NCI-H226 (cell line): ENCODE results near the gene TYW1B.
"Not testable (repeated sequence)": the region's sequence is repeated elsewhere in the genome, so short reads cannot be mapped to it uniquely, and the experiment has no call there.

Experiments used
- DNase-seq: peaks from one replicate; pipeline ENCODE4 v3.0.0-alpha.2; 2015

Gene TYW1B

DNA sequence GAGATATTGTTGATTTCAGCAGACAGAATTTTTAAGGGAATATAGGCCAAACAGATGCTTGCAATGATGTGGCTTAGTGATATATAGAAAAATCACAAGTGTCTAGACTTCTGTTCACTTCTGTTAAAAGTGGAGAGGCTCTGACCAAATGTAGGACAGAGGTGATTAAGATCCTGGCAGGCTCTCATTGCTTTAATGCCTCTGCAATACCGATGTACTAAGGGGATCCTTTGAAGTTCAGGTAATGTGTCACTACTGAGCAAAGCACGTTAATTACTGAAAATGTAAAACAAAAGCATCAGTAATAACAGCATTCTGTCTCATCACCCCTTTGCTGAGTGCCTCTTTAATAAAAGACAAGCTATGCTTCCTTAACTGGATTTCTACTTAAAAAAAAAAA is 131.4 kb downstream of the TYW1B start:
- not testable (repeated sequence) for DNase-seq

DNA sequence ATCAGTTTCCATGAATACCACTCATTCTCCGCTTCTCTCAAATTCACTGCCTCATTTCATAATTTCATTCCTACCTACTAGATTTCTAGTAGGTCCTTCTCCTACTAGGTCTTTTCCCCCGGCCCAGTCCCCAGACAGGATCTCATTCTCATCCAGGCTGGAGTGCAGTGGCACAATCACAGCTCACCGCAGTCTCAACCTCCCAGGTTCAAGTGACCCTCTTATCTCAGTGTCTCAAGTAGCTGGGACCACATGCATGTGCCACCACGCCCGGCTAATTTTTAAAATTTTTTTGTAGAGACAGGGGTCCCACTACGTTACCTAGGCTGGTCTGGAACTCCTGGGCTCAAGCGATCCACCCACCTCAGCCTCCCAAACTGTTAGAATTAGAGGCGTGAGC is 132.5 kb downstream of the TYW1B start:
- not testable (repeated sequence) for DNase-seq

GRCh38 chr7:72691442-72691841 is 136.6 kb downstream of the TYW1B start:
- DNase-seq = not testable (repeated sequence)

- not testable (repeated sequence) for DNase-seq
Measured at GRCh38 chr7:72690177-72690576, 137.8 kb downstream of the TYW1B start.

DNA sequence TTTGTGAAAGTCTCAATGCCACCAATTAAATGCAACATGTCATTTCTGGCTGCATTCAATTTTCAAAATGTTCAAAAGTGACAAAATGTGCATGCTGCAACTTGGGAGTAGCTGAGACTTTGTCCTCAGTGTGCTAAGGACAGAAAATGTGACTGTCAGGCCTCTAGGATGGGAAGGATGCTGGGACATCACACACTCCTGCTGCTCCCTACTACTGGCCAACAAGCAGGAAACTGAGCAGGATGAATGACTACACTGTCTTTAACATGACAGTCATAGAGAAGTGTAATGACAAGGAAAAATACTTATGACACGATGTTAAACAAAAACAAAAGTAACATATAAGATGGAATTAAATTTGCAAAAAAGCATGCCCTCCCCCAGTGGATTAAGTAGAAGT is 138.7 kb downstream of the TYW1B start:
- not testable (repeated sequence) for DNase-seq

DNA sequence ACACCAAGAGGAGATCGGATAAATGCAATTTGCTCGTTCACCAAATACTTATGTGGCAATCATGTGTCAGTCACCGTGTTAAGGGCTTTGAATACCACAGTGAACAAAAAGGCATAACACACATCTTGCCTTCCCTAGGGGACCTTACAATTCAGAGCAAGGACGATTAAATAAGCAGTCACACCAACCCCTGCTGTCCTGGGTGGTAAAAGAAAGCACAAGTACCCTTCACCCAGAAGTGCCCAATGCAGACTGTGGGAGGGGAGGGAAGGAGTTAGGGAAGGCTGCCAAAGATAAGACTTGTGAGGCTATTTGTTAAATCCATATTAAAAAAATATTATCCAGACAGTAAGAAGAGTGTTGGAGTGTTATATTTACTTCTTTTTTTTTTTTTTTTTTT is 146.8 kb downstream of the TYW1B start:
- peak; percentile 4 for DNase-seq

GRCh38 chr7:72676880-72677279 is 151.1 kb downstream of the TYW1B start:
- DNase-seq = not testable (repeated sequence)

DNA sequence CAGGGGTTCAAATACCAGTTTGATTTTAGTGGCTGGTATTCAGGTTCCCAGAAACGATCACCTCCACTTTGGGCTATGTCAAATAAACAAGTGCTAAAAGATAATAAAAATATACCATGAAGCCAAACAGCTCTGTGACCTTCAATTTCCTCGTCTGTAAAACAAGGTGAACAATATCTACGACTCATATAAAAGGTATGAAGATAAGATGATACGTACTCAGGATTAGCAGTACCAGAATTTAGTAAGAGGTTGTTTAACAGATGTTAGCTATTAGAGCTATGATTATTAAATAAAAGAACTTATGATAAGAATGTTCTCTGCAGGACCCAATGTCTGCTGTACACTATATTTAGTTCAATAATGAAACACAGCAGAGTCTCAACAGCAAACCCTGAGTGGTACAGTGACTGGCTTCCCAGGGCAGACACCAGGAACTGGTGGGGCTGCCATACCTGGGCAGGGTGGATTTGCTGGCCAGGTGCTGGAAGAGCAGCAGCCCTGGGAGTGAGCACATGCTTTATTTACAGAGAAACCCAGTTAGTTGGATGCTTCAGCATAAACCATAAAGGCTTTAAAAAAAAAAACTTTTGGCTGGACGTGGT is 151.8 kb downstream of the TYW1B start:
- not testable (repeated sequence) for DNase-seq

- DNase-seq = not testable (repeated sequence)
Measured at GRCh38 chr7:72675686-72676085, 152.3 kb downstream of the TYW1B start.

DNA sequence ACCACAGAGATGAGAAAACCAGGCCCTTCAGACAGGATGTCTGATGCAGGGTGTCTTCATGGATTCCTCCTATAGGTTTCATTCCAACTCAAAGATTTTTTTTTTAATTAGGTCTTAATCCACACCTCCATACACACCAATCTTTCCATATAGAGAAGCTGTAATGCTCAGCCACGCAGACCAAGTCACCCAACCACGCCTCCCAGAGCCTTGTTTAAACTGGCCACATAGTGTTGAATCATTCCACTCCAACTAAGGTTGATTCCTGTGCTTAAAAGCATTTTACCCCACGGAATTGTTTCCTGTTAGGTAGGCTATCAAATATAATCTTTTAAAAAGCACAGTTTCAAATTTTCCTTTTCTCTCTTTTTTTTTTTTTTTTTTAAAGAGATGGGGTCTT is 153.6 kb downstream of the TYW1B start:
- no peak for DNase-seq

DNA sequence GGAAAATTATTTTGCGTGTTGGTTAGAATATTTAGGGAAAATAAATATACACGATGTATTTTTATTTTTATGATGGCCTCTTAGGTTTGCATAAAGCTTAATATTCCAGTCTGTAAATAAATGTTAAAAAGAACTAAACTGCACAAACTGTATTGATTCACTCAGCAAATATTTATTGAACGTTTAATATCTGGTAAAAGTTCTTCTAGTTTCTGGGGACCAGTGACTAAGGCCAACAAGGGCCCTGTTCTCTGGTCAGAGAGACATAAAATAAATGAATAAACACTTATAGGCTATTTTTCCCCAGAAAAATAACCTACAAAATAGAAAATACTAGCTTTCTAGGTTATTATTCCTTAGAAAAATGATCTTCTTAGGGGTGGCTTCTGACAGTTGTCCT is 157.2 kb downstream of the TYW1B start:
- DNase-seq = not testable (repeated sequence)

DNA sequence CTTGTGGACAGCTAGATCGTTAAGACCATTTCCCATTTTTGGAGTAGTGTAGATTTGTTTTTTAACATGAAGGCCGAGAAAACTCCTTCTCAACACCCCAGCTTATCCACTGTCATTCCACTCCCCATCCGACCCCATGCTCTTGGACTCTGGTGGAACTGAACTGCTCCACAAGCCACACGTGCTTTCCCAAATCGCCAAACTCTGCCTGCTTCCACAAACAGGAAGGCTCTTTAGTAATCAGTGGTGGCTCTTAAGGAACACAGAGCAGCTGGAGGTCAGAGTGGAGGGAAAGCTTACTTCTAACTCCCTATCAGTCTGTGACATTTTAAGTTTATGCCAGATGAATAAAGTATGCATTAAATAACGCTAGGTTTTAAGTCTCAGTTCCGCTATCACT is 159.6 kb downstream of the TYW1B start:
- not testable (repeated sequence) for DNase-seq

- not testable (repeated sequence) for DNase-seq
Measured at GRCh38 chr7:72667049-72667448, 161.0 kb downstream of the TYW1B start.

- not testable (repeated sequence) for DNase-seq
Measured at GRCh38 chr7:72648574-72648973, 179.4 kb downstream of the TYW1B start.

GRCh38 chr7:72643708-72644107 is 184.3 kb downstream of the TYW1B start:
- not testable (repeated sequence) for DNase-seq

DNA sequence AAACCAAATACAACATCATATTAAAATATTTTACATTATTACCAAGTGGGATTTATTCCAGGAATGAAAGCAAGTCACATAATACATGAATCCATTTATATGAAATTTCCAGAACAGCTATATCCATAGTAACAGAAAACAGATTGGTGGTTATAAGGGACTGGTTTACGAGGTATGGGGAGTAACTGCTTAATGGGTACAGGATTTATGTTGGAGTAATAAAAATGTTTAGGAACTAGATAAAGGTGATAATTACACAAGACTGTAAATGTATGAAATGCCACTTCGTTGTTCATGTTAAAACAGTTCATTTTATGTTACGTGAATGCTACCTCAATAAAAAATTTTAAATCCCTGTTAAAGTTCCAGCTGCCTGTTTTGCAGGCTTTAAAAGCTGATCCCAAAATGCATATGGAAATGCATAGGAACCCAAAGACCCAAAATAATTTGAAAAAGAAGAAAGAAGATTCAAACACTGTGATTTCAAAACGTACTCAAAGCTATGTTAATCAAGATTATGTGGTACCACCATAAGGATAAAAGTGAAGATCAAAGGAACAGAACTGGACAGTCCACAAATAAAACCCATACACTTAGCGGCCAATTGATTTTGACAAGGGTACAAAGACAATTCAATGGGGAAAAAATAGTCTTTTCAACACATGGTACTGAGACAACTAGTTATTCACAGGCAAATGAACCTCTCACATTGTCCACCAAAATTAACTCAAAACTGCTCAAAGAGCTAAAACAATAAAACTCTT is 186.3 kb downstream of the TYW1B start:
- not testable (repeated sequence) for DNase-seq

- not testable (repeated sequence) for DNase-seq
Measured at GRCh38 chr7:72640740-72641139, 187.3 kb downstream of the TYW1B start.

DNA sequence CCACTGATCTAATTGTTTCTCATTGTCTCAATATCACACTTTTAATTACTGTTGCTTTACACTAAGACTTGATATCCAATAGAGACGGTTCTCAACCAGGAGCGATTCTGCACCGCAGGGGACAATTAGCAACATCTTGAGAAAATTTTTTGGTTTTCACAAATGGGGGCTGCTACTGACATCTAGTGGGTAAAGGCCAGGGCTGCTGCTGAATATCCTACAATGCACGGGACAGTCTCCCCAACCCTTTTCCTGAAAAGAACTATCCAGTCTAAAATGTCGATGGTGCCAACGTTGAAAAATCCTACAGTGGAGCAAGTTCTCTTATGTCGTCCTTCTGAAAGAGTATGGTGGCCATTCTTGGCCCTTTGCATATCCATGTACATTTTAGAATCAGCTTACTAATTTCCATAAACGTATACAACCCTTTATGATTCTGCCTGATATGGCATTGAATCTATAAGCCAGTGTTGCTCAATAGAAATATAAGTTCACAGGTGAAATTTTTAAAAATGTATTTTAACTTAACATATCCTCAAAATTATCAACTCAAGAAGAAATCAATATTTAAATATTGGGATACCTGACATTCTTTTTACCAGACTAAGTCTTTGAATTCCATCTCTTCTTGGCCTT is 192.6 kb downstream of the TYW1B start:
- not testable (repeated sequence) for DNase-seq

- not testable (repeated sequence) for DNase-seq
Measured at GRCh38 chr7:72632765-72633292, 195.2 kb downstream of the TYW1B start.

GRCh38 chr7:72628375-72628774 is 199.6 kb downstream of the TYW1B start:
- not testable (repeated sequence) for DNase-seq

GRCh38 chr7:72626428-72627011 is 201.5 kb downstream of the TYW1B start:
- not testable (repeated sequence) for DNase-seq

DNA sequence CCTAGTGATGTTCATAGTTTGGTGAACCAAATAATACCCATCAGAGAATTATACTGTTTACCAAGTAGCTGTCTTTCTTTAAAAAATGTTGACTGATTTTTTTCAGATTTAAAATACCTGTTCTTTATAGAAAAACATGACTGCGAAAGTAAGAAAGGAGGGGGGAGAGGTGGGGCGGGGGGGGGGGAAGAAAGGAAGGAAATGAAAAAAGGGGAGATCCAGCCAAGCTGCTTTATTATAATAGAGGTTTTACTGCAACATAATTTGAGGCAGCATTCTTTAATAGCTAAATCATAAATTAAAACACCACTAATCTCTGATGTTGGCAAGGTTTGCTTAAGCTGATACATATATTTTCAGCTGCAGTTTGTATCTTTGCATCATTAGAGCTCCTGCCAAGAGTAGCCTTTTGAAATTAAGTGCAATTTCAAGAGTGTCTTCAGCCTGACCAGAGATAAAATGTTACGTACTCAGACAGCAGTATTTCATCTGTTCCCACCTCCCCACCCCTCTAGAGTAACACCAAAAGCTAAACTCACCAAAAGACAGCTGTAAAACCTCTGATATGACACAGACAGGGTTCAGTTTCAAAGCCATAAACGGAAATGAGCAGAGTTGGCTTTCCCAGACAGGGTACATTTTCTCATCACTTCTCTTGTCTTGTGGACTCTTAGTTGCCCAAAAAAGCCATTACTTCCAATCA is 202.1 kb downstream of the TYW1B start:
- DNase-seq = not testable (repeated sequence)

DNA sequence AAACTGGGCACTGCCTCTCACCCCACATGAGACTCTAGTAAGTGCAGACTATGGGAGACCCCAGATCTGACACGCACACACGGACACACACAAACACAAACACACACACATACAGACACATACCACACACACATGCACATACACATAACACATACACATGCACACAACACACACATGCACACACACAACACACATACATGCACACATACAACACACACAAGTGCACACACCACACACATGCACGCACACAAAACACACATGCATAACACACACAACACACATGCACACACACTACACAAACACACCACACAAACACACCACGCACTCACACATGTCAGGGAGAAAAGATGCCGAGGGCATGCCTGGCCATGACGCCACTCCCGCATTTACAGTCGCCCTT is 205.5 kb downstream of the TYW1B start:
- no peak for DNase-seq
